GM13976 (cell line): ENCODE results near the gene JARID2.

ENCODE experiments used
- DNase-seq: peaks from one replicate; pipeline ENCODE4 v3.0.0; 2012; ENCODE audit warnings: low spot score
- in situ Hi-C: fragments of 300-500 bp; cut with MboI; formaldehyde crosslinking; loops from one replicate; pipeline ENCODE4 v1.12.0; 2022; ENCODE audit warnings: low sequenced_read_pairs, mixed read lengths, inconsistent platforms; ENCODE audit not compliant: unreplicated experiment
- TF ChIP-seq, protein P1 (sequence below): IDR thresholded peaks from 2 replicates; pipeline ENCODE4 v1.5.1; 2012; ENCODE audit warnings: borderline replicate concordance, mild to moderate bottlenecking; ENCODE audit not compliant: insufficient read depth; ENCODE audit errors: extremely low read depth, missing control alignments, control extremely low read depth

The JARID2 gene

DNA sequence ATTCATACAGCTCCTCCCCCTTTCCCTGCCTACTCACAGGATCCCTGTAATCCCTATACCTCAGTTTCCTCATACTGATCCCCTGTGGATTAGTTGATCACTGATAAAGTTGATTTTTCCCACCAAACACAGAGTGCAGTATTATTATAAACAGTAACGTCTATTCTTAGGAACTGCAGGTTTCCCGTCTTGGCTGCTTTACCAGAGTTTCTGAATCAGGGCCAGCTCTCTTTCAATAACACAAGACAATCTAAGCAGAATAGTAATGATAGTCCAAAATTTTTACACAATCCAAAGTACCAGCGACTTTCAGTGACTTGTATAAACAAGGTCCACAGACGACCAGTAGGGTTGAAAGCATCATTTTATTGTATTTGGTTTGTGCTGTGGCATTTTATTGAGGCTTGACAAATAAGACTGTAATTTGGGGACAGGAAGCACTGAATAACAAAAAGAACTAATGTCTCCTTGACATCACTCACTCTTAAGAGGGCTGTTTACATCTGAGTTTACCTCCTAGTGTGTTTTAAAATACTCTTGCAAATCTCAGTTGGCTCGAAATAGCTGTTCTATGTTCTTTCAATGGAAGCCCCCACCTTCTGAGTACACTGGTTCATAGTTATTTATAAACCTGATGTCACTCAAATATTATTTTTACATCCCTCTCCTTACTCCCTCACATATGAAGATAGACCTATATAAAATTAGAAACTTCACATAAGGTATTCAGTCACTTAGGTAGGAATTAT, 6.1 kb upstream of the JARID2 start:
- in situ Hi-C loops = no loop called here
- TF ChIP-seq, protein P1, sequence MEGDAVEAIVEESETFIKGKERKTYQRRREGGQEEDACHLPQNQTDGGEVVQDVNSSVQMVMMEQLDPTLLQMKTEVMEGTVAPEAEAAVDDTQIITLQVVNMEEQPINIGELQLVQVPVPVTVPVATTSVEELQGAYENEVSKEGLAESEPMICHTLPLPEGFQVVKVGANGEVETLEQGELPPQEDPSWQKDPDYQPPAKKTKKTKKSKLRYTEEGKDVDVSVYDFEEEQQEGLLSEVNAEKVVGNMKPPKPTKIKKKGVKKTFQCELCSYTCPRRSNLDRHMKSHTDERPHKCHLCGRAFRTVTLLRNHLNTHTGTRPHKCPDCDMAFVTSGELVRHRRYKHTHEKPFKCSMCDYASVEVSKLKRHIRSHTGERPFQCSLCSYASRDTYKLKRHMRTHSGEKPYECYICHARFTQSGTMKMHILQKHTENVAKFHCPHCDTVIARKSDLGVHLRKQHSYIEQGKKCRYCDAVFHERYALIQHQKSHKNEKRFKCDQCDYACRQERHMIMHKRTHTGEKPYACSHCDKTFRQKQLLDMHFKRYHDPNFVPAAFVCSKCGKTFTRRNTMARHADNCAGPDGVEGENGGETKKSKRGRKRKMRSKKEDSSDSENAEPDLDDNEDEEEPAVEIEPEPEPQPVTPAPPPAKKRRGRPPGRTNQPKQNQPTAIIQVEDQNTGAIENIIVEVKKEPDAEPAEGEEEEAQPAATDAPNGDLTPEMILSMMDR = no peak
- DNase-seq = no peak

DNA sequence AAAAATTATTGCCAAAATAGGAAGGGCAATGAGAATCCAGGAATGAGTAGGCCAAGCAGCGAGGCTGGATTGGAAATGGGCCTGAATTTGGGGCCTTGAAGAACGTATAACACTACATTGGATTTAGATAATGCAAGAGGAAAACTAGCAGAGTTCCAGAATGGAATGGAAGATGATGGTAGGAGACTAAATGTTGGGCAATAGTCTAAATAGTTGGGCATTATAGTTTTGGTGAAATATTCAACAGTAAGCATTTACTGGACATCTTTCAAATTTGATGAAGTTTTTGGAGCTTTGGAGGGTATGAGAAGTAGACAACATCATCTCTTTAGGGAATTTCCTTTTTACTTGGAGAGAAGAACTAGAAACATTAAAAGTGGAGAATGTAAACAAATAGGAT, 3.4 kb upstream of the JARID2 start:
- in situ Hi-C loops = no loop called here
- DNase-seq = no peak
- TF ChIP-seq, protein P1 = no peak

DNA sequence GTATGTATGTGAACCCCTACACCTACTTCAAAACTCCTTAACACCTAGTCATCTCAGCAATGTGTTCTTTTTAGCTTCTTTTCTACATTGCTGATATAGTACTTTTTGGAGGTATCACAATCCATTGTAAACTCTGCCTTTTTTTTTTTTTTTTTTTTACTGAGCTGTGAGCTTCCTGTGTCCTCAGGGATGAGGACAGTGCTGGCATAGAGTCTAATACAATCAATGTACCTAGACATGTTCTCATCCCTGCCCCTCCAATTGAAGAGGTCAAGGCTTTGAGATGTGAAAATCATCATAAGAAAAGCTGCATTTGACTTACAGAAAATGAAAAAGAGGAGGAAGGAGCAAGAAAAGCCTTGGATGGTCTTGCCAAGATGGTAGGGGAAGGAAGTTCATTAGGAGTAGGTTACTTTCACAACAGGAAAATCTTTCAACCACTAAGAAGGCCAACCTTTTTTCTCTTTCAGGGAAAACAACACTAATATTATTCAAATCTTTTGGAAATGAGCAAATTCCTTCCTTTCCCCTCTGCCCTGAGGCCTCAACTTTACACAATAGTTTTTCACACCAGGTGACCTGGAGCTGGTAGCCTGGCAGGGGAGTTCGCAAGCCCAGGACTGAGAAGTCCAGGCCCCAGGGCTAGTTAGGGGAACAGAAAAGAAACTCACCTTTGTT, 2.8 kb upstream of the JARID2 start:
- no peak for DNase-seq
- TF ChIP-seq, protein P1 = no peak
- in situ Hi-C loops = no loop called here

DNA sequence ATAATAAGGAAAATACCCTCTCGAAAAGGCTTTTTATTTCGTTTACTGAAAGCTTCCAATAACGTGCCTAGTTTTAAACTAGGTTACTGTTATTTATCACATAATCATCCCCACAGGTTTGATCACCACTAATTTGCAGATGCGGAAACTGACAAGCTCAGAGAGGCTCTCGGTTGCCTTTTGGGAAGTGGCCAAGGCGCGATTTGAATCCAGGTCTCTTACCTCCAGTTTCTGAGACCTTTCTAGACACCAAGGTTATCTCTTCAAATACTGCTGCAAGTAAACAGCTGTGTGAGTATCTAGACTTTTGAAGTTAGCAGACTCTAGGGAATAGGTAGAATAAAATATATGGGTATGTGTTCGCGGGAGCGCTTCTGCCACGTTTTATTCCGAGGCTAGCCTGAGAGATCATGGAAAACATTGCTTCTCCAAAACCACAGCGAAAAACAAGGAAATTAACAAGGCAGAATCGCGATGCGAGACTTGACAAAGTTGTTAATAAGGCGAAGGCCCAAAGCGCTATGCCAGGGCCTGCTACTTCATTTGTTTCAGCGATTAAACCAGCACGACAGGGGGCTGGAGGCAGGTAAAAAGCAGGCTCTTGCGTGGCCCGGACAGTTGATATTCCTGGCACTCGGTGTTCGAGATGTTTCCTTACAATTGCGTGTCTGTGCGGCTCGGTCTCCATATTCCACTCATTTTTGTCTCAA, 1.8 kb upstream of the JARID2 start:
- in situ Hi-C loops = no loop called here
- DNase-seq = no peak

DNA sequence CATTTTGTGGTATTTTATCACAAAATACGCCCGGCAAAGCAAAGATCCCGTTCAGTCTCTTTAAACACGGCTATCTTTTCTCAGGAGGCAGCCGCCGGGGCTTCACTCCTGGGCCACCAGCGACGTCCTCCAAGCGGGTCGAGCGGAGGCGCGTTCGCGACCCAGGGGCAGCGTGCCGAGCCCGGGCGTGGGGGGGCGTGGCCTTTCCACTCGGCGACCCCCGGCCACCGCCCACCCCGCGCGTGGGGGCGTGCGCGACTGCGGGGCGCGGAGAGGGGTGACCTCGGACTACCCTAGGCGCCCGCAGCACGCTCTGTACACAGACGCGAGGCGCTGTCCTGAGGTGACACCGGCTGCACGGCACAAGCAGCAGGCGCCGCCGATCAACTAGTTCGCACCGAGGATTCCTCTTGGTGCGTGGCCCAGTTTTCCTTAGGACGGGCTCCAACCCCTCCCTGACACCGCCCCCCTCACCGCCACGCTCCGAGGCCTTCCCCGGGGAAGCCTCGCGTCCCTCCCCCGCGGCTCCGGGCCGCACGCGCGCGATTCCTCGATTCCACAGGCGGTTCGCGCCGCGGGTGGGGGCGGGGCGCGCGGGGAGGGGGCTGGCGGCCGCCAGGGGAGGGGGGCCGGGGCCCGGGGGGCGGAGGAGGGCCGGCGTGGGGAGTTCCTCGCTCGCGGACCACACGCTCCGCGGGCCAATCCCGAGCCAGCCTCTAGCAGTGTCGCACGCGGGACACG, 1.1 kb upstream of the JARID2 start:
- in situ Hi-C loops = no loop called here
- DNase-seq = peak; percentile 73

More for the DNA sequence above, 1.8 kb upstream of the JARID2 start:
- TF ChIP-seq, protein P1 = no peak

DNA sequence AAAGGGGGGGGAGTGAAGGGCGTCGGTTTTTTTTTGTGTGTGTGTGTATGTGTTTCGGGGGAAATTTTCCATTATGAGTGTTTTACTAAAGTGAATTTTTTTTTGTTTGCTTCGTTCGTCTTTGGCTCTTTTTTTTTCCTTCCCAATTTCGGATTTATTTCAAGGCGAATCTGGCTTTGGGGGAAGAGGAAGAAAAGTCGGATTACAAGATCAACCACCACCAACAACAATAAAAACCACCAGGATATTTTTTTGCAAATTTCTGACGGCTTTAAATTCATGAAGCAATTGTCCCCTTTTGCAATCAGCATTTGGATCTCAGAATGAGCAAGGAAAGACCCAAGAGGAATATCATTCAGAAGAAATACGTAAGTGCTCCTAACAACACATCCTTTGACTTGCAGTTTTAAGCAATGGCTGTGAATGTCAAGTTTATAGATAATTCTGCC, 372 bp downstream of the JARID2 start:
- DNase-seq = no peak
- TF ChIP-seq, protein P1 = no peak
- in situ Hi-C loops = no loop called here

More for the DNA sequence above, 1.1 kb upstream of the JARID2 start:
- TF ChIP-seq, protein P1 = no peak
